ENCODE measurements around the gene RGS7. TPM values are rescaled to one million over a fixed set of nuclear protein-coding genes. Genes with fewer than 3 reads are reported as not detected.
A peak's percentile ranks its signal among the peaks of the same experiment; 100 is the strongest.
"Not testable (repeated sequence)": the region's sequence is repeated elsewhere in the genome, so short reads cannot be mapped to it uniquely, and the experiment has no call there.

RGS7 gene
- total RNA-seq, 4 donors from 2014 or later = 1.9 TPM; not detected in 3

- Histone ChIP-seq H3K27ac (no peak overlapping the region), H3K4me1 (no peaks in the 10 kb centered on the region), H3K27me3 (no peaks in the 10 kb centered on the region), H3K9me3 (no peaks in the 10 kb centered on the region), H3K4me3 (no peak overlapping the region), H3K36me3 (no peaks in the 10 kb centered on the region)
- no peak for TF ChIP-seq POLR2A (IDR thresholded peaks at IDR 0.05)
- TF ChIP-seq, protein P1, sequence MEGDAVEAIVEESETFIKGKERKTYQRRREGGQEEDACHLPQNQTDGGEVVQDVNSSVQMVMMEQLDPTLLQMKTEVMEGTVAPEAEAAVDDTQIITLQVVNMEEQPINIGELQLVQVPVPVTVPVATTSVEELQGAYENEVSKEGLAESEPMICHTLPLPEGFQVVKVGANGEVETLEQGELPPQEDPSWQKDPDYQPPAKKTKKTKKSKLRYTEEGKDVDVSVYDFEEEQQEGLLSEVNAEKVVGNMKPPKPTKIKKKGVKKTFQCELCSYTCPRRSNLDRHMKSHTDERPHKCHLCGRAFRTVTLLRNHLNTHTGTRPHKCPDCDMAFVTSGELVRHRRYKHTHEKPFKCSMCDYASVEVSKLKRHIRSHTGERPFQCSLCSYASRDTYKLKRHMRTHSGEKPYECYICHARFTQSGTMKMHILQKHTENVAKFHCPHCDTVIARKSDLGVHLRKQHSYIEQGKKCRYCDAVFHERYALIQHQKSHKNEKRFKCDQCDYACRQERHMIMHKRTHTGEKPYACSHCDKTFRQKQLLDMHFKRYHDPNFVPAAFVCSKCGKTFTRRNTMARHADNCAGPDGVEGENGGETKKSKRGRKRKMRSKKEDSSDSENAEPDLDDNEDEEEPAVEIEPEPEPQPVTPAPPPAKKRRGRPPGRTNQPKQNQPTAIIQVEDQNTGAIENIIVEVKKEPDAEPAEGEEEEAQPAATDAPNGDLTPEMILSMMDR (IDR thresholded peaks at IDR 0.05) = no peak
- DNase-seq = no peak
Measured at GRCh38 chr1:241143765-241144442, 213.1 kb downstream of the RGS7 start.

- Histone ChIP-seq H3K4me3 (no peak overlapping the region), H3K27me3 (no peaks in the 10 kb centered on the region), H3K4me1 (no peaks in the 10 kb centered on the region), H3K9me3 (no peaks in the 10 kb centered on the region), H3K36me3 (no peaks in the 10 kb centered on the region), H3K27ac (no peak overlapping the region)
- DNase-seq = no peak
- TF ChIP-seq POLR2A (IDR thresholded peaks at IDR 0.05) = no peak
- TF ChIP-seq, protein P1 (IDR thresholded peaks at IDR 0.05) = no peak
Measured at GRCh38 chr1:241142493-241142892, 214.5 kb downstream of the RGS7 start.

- peak overlapping the region in 1 of 4 donors; percentile 43 for H3K27ac ChIP-seq
- not testable (repeated sequence) for H3K27me3 ChIP-seq, H3K36me3 ChIP-seq, H3K4me3 ChIP-seq, H3K4me1 ChIP-seq, H3K9me3 ChIP-seq
- peak in 1 of 3 donors; percentile 55 for DNase-seq
Measured at GRCh38 chr1:241141646-241142045, 215.4 kb downstream of the RGS7 start.

DNA sequence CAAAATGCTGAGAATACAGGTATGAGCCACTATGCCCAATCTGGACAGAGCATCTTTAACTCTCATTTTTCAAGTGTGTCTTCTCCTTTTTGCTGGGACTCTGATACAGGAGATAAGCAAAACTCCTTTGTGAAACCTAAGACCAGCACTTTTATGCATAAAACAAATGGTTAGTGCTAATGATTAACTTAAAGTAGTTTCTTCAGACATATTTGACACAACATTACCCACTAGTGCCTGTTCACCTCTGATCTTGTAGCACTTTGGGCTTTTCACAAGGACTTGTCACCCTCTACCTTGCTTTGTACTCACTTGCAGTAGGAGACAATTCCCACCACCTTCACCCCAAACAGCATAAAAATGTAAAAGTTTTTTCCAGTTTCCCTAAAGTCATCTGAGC, 216.3 kb downstream of the RGS7 start:
- H3K4me3 ChIP-seq = no peak overlapping the region
- DNase-seq = no peak
- H3K36me3 ChIP-seq = no peaks in the 10 kb centered on the region
- H3K27ac ChIP-seq = no peak overlapping the region
- no peaks in the 10 kb centered on the region for H3K27me3 ChIP-seq
- no peaks in the 10 kb centered on the region for H3K9me3 ChIP-seq
- no peak for TF ChIP-seq POLR2A (IDR thresholded peaks at IDR 0.05)
- TF ChIP-seq, protein P1 (IDR thresholded peaks at IDR 0.05) = no peak
- no peaks in the 10 kb centered on the region for H3K4me1 ChIP-seq

- H3K4me1 ChIP-seq = no peaks in the 10 kb centered on the region
- DNase-seq = no peak
- TF ChIP-seq, protein P1 (IDR thresholded peaks at IDR 0.05) = no peak
- no peak for TF ChIP-seq POLR2A (IDR thresholded peaks at IDR 0.05)
- no peaks in the 10 kb centered on the region for H3K9me3 ChIP-seq
- no peak overlapping the region for H3K27ac ChIP-seq
- no peaks in the 10 kb centered on the region for H3K36me3 ChIP-seq
- no peak overlapping the region for H3K4me3 ChIP-seq
- H3K27me3 ChIP-seq = no peaks in the 10 kb centered on the region
Measured at GRCh38 chr1:241139047-241139446, 218.0 kb downstream of the RGS7 start.

- TF ChIP-seq, protein P1 (IDR thresholded peaks at IDR 0.05) = no peak
- no peak for TF ChIP-seq POLR2A (IDR thresholded peaks at IDR 0.05)
- DNase-seq = no peak
- Histone ChIP-seq H3K4me1 (no peaks in the 10 kb centered on the region), H3K27me3 (no peaks in the 10 kb centered on the region), H3K4me3 (no peak overlapping the region), H3K36me3 (no peaks in the 10 kb centered on the region), H3K27ac (no peak overlapping the region), H3K9me3 (no peaks in the 10 kb centered on the region)
Measured at GRCh38 chr1:241138248-241138647, 218.8 kb downstream of the RGS7 start.

Measured in Peyer's patch (tissue), 4 donors.